ENCODE data around the gene SCUBE3.

Gene SCUBE3

GRCh38 chr6:35297601-35298481 lies 84.1 kb downstream of the SCUBE3 start, which contains the start of gene DEF6:
Gene DEF6, plus strand, starts transcription at chr6:35297818. Its CDS starts 39 bp downstream, at chr6:35297857.
- TF ChIP-seq CTCF (IDR thresholded peaks at IDR 0.05; ENCODE audit: control extremely low read depth, extremely low read depth, low read depth, missing control alignments): peak; percentile 89
- ChIA-PET POLR2A (no interaction called here), CTCF (interaction anchor here (0.6 to 13.4 kb wide), 24 partner anchors 10 to 437 kb away, joined by 3 to 198 read pairs (median 3); partner anchors contain the start of genes FANCE, PPARD and RPL10A)
- peak; percentile 93 for DNase-seq (ENCODE audit: extremely low spot score)

- no peak for DNase-seq (ENCODE audit: extremely low spot score)
- ChIA-PET CTCF (interaction anchor here (0.9 to 13.4 kb wide), 13 partner anchors 11 to 169 kb away, joined by 3 to 198 read pairs (median 4); partner anchors contain the start of genes FANCE and PPARD), POLR2A (no interaction called here)
- TF ChIP-seq CTCF (IDR thresholded peaks at IDR 0.05; ENCODE audit: control extremely low read depth, extremely low read depth, low read depth, missing control alignments): no peak
These were observed 84.9 kb downstream of the SCUBE3 start for GRCh38 chr6:35298625-35299140.

GRCh38 chr6:35299674-35300073 lies 85.9 kb downstream of the SCUBE3 start:
- CTCF ChIA-PET: interaction anchor here (1.4 to 13.4 kb wide), 5 partner anchors 10 to 168 kb away, joined by 3 to 198 read pairs (median 5); partner anchors contain the start of gene FANCE
- POLR2A ChIA-PET: interaction anchor here (0.6 kb wide), 1 partner anchor 375 kb away, joined by 3 read pairs; no protein-coding TSS in a partner anchor
- no peak for DNase-seq (ENCODE audit: extremely low spot score)
- no peak for TF ChIP-seq CTCF (IDR thresholded peaks at IDR 0.05; ENCODE audit: control extremely low read depth, extremely low read depth, low read depth, missing control alignments)

GRCh38 chr6:35300848-35301247 lies 87.1 kb downstream of the SCUBE3 start:
- TF ChIP-seq CTCF (IDR thresholded peaks at IDR 0.05; ENCODE audit: control extremely low read depth, extremely low read depth, low read depth, missing control alignments): no peak
- POLR2A ChIA-PET: interaction anchor here (1.7 kb wide), 1 partner anchor 168 kb away, joined by 5 read pairs; no protein-coding TSS in a partner anchor
- no peak for DNase-seq (ENCODE audit: extremely low spot score)
- CTCF ChIA-PET: interaction anchor here (0.9 to 13.4 kb wide), 7 partner anchors 9 to 149 kb away, joined by 3 to 198 read pairs (median 3); partner anchors contain the start of gene ZNF76

All from GM10248 (cell line).